GM19035 (cell line): ENCODE measurements around the gene ENO1.

Source experiments
- ATAC-seq: cut with Tn5 transposase; IDR thresholded peaks from one replicate; pipeline ENCODE4 v1.9.1; 2021; ENCODE audit not compliant: unreplicated experiment

The ENO1 gene

DNA sequence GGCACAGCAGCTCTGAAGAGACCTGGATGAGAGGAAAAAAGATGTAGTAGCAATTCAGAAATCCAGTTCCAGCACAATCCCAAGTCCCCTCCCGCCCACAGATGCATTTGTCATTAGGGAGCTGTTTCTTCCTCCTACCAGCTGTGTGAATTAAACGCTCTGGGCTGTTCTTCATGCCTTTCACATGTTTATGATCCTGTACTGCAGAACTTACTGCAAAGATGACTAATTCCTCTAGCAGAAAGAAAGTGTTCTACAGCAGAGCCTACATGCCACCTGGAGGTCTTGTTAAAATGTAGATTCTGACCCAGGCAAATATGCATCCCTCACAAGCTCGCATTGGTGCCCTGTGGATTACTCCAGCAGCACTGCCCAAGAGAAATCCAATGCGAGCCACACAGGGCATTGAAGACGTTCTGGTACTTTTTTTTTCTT, 6.5 kb downstream of the ENO1 start:
- no peak for ATAC-seq

DNA sequence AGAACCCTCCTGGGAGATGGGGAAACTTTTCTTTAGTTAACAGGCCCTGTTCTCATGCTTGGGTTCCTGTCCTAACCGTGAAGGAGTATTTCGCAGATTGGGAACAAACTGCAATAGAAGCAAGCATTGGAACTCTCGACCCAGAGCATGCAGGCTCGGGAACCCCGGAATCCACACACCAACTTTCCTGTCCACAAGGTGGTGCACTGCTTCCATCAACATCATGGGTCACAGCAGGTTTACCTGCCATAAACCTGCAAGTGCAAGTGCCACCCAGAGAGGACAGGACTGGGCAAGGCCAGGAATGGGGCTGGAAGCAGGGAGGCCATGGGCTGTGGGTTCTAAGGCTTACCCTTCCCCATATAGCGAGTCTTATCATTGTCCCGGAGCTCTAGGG, 6.9 kb downstream of the ENO1 start:
- ATAC-seq = no peak

DNA sequence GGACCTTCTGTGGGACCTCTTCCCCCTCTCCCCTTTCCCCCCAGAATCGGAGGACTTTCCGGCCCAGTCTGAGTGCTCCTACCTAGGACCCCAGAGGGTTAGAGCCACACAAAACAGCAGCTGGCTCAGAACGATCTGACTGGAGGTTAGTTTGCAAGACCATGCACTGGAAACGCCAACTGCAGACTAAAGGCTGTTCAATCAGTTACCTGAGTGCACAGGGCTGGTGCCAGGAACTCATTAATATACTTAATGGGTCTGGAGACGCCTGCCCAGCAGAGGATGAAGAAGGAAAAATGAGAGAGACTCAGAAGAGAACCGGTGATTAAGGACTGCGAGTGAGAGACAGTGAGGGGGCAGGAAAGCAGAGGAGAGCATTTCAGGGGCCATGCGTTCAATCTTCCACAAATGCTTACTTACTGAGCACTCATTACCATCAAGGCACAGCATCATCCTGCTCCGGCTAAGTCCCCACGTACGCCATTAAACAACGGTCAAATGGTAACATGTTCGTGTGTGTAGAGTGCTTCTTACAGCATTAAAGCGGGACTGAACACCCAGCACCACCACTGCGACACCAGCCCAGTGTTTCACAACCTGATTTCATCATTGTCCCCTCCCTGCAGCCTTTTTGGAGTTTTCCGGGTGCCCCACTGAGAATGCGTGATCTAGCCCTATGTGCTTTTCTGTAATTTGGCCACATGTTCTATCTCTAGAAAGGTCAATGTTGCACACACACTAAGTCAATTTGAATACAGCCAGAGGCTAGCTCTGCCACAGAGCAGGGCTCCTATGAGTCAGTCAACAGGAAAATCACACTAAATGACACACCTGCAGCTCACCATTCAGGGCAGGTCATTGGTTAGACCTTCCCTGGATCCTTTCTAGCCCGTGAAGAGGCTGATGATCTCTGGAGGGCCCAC, 7.6 kb downstream of the ENO1 start:
- no peak for ATAC-seq

DNA sequence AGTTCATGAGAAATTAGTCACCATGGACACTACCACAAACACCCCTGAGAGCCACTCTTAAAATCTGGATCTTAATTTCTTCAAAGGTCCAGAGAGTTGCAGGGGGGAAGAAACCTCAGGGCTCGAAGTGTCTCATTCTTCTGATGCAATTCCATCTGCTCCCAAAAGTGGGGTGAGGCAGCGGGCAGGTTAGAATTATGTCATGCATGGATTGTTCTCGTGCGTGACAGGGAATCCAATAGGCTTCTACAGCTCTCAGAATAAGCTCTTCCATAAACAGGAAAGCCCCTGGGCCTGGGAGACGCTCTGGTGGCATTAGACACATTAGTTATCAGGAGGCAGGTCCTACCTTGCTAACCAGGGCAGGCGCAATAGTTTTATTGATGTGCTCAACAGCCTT, 8.4 kb downstream of the ENO1 start:
- ATAC-seq = no peak

DNA sequence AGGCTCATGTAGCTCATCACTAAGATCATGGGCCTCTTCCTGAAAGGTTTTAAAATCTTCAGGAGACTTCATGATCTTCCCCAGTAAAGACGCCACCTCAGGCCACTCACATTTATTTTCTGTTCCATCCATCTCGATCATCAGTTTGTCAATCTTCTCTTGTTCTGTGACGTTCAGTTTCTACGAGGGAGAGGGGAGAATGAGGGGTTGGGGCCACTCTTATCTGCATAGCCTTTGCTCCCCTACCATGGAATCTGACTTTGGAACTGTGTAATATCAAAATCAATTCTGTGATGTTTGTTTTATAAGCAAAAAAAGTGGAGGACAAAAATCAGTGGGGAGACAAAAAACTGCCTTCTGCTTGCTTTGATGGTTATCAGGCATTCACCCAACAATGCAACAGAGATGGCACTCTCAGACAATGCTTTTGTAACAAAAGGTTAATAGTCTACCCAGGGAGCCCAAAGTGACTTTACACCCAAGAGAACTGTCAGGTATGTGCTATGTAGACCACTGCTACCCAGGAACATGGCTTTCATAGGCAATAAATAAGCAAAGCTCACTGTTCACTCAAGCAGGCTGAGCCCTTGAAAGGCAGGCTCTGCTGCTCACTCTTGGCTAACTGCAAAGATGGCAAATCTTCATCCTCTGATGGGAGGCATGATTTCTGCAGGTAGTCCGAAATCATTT, 10.5 kb downstream of the ENO1 start:
- no peak for ATAC-seq

DNA sequence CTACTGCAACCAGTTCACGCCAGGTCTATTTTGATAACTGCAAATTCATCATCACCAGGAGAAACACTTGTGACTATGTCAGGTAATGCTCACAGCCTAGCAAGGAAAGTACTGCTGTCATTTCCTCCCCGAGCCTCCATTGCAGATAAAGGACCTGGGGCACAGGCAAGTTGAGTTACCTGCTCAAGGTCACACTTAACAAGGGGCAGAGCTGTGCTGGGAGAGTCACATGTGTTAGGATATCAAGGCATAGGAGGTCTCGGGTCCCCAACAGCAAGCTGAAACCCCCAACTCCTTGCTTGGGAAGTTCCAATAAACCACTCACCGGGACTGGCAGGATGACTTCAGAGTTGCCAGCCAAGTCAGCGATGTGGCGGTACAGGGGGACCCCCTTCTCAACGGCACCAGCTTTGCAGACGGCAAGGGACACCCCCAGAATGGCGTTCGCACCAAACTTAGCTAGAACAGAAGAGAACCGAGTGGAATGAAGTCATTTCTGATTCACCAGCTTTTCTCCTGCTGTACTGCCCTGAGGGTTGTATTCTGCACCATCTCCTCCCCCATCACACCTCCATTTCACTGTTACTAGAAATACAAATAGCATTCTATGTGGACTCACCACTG, 11.6 kb downstream of the ENO1 start:
- ATAC-seq = no peak

DNA sequence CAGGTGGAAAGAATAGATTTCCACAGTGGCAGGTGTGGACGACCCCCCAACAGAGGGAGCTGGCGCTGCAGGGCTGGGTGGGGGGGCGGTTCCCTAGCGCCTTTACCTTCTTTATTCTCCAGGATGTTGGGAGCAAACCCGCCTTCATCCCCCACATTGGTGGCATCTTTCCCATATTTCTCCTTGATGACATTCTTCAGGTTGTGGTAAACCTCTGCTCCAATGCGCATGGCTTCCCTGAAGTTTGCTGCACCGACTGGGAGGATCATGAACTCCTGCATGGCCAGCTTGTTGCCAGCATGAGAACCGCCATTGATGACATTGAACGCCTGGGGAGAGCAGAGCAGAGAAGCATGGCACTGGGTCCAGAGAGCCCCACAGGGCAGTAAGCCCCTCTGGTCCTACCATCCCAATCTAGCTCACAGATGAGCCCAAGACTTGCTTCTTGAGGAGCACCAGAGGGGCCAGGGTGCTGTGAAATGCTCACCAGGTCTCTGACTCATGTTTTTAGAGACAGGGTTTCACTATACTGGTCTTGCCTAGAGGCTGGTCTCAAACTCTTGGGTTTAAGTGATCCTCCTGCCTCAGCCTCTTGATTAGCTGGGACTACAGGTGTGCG, 12.2 kb downstream of the ENO1 start:
- ATAC-seq = no peak

DNA sequence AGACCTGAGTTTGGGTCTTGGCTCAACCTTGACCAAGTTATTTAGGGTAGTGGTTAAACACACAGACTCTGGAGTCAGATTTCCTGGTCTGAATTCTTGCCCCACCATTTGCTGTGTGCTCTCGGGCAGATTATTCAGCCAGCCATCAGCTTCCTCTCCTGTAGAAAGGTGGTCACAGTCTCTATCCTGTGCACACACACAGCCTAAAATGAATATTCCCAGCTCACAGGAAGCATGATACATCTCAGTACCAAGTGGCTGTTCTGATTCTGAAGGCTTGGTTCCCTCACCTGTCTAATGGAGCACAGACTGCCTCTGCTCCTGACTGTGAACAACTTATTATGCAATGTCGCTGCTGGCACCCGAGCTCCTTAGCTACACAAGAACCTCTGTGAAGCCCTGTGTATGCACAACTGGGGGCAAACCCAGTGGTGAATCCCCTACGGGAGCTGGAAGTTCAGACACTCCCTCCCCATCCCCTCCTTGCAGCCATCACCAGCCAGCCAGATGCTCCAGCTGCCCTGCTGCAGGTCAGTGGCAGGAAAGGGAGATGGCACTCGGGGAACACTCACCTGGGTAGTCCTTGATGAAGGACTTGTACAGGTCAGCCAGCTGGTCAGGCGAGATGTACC, 13.7 kb downstream of the ENO1 start:
- no peak for ATAC-seq

DNA sequence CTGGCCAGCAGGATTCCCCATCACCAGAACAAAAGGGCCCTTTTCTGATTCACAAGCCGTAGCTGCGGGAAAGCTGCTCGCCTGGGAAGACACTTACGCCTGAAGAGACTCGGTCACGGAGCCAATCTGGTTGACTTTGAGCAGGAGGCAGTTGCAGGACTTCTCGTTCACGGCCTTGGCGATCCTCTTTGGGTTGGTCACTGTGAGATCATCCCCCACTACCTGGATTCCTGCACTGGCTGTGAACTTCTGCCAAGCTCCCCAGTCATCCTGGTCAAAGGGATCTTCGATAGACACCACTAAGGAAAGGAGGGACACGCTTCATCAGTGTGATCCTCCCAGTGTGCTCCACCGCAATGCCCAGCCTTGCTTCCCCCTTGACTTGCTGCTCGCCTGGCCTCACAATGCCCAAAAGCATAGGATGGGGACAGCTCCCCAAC, 14.7 kb downstream of the ENO1 start:
- no peak for ATAC-seq

DNA sequence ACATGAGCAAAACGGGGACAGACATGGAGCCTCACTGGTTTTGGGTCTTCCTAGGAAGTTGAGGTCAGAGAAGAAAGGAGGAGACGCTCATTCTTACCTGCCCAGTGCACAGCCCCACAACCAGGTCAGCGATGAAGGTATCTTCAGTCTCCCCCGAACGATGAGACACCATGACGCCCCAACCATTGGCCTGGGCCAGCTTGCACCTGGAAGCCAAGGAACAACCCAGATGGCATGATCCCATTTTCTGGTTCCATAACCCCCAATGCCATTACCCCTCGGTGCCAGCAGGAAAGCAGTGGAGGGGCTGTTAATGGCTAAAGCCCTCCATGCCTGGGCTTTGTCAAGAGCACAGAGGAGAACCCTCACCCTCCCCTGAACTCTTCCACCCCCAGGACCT, 15.3 kb downstream of the ENO1 start:
- ATAC-seq = no peak

DNA sequence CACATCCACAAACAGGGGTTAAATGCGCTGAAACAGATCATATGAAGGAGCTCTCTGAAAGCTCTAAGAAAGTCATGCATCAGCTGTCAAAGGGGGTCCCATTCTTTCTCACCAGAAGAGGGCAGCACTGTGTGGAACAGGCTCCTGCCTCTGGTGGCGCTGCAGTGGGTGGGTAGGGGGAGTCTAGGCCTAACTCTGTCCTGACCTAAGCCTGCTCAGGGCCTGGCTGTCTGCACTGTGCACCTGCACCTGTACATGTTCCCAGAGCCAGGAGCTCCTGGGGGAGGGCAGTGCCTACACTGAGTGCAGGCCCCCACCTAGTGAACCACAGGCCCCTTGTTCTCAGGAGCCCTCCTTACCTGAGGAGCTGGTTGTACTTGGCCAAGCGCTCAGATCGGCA, 16.0 kb downstream of the ENO1 start:
- ATAC-seq = no peak

DNA sequence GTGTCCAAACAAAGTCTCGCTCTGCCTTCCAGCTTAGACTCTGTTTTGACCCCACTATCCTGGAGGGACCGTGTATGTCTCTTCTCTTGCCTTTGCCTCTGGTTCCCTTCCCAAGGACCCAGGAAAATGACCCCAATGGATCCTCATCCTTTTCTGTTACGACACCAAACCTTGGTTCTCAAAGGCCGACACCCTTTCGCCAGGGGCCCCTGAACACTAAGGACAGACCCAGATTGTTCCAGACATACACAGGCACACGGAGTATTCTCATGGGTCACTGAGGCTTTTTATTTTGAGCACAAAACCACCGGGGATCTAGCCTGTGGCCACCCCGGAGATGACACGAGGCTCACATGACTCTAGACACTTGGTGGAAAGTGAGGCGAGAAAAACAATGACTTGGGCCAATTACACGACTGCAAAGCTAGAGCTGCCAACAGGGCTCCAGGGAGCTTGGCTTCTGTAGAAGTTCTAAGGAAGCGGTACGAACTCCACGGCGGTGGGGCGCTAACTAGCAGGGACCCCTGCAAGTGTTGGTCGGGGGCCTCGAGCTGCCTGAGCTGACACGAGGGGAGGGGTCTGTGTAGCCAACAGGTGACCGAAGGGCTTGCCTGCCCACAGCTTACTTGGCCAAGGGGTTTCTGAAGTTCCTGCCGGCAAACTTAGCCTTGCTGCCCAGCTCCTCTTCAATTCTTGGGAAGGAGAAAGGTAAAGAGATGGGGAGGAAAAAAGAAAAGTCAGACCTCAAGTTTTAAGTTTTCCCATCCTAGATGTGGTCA, 17.6 kb downstream of the ENO1 start:
- no peak for ATAC-seq

DNA sequence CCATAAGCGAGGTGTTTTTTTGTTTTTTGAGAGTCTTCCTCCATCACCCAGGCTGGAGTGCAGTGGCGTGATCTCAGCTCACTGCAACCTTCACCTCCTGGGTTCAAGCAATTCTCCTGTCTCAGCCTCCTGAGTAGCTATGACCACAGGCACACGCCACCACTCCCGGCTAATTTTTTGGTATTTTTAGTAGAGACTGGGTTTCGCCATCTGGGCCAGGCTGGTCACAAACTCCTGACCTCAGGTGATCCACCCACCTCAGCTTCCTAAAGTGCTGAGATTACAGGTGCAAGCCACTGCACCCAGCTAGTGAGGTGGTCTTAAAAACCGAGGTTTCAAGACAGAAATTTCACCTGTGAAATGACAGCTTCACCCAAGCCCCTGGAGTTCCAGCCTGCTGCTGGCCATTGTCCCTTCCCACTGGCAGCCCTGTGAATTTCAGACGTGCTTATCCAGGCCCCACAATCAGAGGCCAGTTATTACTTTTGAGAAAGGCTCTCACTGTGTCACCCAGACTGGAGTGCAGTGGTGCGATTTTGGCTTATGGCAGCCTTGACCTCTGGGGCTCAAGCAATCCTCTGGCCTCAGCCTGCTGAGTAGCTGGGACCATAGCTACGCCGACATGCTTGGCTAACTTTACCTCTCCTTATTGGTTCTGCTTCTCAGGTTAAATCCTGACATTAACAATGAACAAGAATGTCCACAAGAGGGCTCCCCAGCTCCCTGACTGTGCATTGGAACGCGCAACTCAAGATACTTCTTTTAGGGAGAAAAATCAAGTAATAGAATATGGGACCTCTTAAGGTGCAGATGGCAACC, 19.4 kb downstream of the ENO1 start:
- no peak for ATAC-seq

DNA sequence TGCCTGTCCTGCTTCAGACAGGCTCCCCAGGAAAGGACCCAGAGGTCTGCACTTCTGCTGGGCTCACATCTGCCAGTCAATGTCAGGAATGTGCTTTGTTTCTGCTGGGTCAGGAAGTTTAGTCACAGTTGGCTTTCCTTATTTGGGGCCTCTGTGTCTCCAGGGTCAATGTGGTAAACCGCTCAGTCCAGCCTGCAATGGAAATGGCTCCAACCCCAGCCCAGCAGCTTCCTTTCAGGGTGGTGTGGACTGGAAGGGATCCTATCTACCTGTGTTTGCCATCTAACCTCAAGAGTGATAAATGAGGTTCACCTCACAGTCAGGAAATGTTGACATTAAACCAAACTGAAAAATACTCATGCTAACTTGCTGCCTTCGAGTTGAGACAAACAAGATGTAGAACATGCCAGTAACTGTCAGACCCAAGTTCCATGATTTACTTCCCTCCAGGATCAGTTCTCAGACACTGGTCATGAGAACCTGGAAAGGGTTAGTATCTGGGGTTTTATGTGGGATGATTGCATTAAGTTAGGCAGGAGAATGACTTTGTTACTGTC, 20.3 kb downstream of the ENO1 start:
- no peak for ATAC-seq

DNA sequence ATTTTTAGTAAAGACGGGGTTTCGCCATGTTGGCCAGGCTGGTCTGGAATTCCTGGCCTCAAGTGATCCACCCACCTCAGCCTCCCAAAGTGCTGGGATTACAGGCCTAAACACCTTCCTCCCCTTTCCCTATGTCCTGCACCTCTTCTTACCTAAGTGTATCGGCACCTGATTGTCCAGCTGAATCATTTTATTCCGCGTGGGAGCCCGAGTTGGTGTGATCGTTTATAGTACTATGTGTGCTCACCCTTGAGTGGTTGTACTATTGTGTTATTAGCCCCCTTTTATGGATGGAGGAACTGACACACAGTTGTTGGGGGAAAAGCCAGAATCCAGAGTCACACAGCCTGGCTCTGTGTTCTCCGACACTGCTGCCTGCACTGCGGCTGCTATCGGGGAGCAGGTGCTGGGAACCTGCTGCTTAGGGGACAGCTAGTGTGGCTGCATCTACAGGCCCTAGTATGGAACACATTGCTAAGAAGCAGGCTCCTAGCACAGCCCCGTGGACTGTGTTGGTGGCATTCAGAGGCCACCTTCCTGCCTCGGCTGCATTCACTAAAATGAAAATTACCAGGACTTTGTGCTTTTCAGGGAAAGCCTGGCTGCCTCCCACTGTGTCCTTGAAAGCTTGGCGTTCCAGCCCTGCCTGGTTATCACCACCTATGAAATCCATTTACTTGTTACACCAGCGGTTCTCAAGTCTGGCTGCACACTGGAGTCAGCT, 21.6 kb downstream of the ENO1 start:
- ATAC-seq = no peak

DNA sequence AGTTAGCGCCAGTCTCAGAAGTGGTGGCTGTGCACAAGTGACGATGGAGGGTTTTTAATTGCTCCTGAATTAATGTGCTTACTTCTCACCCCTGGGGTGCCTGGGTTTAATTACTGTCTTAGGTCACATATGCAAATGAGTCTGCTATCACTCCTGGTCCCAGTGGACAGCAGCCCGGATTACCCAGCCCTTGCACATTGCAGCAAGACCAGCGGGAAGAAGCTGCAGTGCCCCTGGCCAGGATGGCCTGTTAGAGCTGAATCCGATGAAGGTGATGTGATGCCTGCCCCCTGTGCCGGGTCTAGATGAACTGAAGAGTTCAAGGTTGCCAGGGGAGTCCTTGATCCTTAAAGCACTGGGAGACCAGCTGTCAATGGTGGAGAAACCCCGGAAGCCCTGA, 24.2 kb downstream of the ENO1 start:
- ATAC-seq = no peak

DNA sequence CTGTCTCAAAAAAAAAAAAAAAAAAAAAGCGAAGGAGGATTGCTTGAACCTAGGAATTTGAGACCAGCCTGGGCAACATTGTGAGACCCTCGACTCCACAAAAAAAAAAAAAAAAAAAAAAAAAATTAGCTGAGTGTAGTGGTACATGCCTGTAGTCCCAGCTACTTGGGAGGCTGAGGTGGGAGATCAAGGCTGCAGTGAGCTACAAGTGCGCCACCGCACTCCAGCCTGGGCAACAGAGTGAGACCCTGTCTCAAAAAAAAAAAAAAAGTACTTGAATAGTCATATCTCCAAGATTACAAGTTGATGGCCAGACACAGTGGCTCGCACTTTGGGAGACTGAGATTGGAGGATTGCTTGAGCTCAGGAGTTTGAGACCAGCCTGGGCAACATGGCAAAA, 27.4 kb downstream of the ENO1 start:
- ATAC-seq = no peak

DNA sequence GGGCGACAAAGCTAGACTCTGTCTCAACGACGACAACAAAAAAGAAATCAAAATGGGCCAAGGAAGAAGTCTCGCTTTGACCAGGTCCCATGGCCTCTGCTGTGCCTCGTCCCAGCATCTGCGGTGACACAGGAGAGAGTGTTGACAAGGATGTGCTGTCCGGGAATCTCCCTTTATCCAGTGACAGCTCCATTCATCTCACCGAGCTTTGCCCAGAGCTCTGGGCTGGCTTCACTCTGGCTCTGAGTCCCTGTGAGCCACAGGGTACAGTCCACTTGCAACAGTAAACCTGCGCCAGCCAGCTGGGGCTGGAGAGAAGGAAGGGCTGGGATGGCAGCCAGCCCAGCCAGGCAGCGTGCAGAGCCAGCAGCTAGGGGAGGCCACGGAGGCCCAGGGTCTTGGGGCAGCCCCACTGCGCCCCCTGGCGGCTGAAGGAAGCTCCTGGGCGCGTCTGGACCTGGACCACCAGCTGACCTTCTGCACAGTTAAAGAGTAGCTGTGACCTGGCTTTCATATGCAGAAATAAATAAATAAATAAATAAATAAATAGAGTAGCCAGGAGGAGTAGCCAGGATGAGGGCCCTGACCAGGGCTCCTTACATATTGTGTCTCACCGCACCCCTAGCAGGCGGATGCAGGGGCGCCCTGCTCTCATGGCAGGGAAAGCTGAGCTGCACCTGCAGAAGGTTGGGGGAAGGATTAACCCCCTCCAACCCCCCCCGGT, 29.7 kb downstream of the ENO1 start:
- ATAC-seq = no peak
